ENCODE measurements around the gene UGT1A4.

UGT1A4 gene

GRCh38 chr2:233791151-233791882, 72.8 kb downstream of the UGT1A4 start:
- DNase-seq (ENCODE audit: low read depth in 2 of 2): no peak

- DNase-seq (ENCODE audit: low read depth in 2 of 2): no peak
Observed at GRCh38 chr2:233791883-233792329, 73.4 kb downstream of the UGT1A4 start.

GRCh38 chr2:233792720-233793119, 74.2 kb downstream of the UGT1A4 start:
- no peak for DNase-seq (ENCODE audit: low read depth in 2 of 2)

DNA sequence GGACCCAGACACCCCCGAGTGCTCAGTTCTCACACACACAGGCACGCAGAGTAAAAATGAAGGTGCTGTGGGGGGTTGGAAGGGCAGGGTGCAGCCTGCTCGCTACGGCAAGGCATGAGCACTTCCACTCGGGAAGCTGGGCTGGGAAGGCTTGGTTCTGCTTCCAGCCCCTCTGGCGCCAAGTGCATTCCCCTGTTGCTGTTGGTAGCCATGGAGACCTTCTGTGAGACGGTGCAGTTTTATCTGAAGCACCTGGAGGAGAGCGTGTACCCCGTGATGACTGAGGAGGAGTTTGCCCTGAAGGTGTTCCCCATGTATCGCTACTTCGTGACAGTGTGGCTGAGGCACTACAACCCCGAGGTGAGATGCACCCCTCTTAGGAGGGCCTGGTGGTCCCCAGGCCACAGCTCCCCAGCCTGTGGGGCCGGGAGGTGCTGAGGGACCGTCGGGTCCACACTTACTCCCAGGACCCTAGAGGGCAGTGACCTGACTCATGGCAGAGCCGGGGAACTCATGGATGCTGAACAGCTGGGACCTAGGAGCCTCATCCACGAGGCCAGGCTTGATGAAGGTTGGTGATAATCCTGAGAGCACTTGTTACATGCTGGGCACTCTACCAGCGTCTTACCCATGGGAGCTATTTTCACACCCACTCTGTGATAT, 75.1 kb downstream of the UGT1A4 start:
- no peak for DNase-seq (ENCODE audit: low read depth in 2 of 2)

DNA sequence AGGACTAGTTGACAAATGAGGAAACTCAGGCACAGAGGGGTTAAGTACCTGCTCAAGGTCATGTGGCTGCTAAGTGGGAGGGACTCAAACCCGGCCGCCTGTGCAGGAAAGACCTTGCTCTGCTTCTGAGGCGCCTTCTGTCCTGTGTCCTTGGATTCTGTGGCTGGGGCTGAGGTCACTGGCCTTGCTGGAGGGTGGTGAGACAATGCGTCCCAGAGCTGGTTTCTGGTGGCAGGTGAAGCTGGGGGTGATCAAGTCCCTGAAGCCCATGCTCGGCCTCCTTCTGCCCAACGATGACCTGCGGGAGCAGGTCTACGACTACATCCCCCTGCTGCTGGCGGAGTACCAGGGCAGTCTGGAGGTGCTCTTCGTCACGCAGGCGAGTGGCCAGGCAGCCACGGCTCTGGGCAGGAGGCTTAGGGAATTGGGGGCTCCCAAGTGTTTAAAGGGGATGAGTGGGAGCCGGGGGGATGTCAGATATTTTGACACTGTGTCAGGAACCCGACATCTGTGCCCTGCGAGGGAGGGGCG, 75.7 kb downstream of the UGT1A4 start:
- DNase-seq (ENCODE audit: low read depth in 2 of 2): no peak

GRCh38 chr2:233795735-233796171, 77.2 kb downstream of the UGT1A4 start:
- no peak for DNase-seq (ENCODE audit: low read depth in 2 of 2)

DNA sequence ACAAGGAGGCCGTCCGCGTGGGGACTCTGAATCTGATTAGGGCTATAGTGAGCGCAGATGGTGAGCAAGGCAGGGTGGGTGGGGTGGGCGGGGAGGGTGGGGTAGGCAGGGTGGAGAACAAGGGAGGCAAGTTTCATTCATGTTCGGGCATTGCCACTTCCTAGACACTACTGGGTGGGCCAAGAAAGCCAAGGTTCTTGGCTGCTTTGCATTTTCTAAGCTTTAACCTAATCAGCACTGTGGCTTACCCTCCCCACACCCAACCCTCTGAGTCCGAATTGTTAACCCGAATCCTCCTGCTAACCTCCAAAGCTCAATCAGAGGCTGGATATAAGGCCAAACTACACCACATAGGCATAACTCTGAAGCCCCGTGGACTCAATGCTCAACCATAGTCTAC, 77.7 kb downstream of the UGT1A4 start:
- no peak for DNase-seq (ENCODE audit: low read depth in 2 of 2)

DNA sequence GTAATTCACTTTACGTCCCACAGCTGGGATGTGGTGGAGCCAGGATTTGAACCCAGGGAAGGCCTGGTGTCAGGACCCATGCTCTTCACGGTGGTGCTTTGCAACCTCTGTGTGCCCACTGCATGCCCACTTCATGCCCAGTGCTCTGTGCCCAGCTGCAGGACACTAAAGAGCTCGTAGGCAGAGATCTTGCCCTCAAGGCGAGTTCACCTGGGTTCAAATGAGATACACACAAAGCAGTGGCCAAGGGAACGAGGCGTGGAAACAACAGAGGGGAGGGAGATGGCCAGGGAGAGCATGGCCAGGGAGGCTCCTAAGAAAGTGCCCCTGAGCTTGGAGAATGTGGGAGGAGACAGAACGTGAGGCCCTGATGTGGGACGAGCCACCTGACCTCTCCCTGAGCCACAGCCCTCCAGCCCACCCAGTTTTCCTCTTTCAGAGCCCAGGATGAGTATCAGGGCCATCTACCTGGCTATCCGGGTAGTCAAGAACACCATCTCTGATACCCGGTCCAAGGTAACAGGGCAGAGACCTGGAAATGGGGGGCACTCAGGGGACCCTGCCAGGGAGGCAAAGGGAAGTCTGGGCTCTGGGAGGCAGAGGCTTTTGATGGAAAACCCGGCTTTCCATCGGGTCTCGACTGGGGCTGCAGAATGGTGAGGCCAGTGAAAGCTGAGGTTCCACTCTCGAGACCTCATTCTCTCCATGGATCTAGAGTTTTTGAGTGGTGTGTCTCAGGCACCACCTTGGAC, 80.0 kb downstream of the UGT1A4 start:
- no peak for DNase-seq (ENCODE audit: low read depth in 2 of 2)

- no peak for DNase-seq (ENCODE audit: low read depth in 2 of 2)
Observed at GRCh38 chr2:233799087-233799665, 80.6 kb downstream of the UGT1A4 start.

DNA sequence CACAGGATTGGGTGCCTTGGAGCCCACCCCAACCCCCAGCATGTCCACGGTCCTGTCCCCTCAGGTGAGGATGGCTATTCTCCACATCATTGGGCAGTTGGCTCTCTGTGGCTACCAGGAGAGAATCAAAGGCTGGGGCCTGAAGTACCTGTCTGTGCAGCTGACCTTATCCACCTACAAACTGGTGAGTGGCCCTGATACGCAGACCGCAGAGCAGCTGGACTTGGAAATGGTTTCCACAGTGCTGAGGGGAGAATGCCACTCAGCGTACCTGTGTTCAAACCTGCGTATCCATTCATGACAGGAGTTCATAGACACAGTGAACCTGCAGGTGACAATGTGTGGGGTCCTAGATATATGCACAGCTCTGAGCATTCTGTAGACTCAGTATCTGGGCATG, 81.2 kb downstream of the UGT1A4 start:
- DNase-seq (ENCODE audit: low read depth in 2 of 2): no peak

DNA sequence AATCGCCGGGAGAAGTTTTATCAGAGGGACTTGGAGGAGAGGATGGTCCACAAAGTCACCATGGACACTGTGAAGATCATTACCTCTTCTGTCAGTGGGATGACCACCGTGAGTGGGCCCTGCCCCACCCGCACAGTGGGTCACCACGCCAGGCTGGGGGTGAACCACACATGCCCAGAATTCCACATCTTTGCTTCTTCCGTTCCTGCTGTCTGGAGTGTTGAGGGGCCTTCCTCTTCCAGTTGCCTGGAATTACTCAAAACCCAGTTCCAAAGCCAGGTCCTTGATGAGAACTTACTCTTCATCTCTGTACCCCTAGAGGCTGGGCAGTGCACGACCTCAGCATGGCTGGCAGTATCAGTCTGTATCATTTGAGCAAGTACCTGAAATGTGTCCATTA, 81.7 kb downstream of the UGT1A4 start:
- DNase-seq (ENCODE audit: low read depth in 2 of 2): no peak

- no peak for DNase-seq (ENCODE audit: low read depth in 2 of 2)
Observed at GRCh38 chr2:233801357-233802131, 83.0 kb downstream of the UGT1A4 start.

DNA sequence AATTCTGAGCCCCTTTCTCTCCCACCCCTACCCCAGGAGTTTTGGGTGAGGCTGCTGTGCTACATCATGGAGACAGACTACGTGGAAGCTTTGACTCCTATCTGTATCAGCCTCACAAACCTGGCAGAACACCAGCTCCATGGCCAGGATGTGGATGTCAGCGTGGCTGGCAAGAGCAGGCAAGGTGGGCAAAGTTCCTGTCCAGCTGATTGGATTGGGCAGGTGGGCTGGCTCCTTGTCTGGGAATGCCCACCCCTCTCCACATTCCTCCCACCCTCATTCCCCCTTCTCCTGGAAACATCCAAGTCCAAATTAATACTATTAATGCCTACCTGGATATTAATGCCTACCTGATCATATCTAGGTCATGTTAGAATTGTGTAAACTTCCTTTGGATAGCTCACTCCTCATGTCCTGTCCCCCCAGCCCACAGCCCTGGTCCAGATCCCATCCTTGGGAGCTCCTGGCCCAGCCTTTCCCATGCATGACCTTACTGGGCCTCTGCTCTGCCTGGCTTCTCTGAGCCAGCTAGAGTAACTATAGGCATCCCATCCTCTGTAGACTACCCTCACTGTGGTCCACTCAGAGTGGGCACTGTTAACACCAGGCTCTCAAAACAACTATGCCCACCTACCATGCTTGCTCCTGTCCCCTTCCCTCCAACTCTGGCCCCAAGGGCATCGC, 83.7 kb downstream of the UGT1A4 start:
- DNase-seq (ENCODE audit: low read depth in 2 of 2): no peak

- no peak for DNase-seq (ENCODE audit: low read depth in 2 of 2)
Observed at GRCh38 chr2:233803292-233803911, 84.9 kb downstream of the UGT1A4 start.

GRCh38 chr2:233803994-233804393, 85.5 kb downstream of the UGT1A4 start:
- no peak for DNase-seq (ENCODE audit: low read depth in 2 of 2)

DNA sequence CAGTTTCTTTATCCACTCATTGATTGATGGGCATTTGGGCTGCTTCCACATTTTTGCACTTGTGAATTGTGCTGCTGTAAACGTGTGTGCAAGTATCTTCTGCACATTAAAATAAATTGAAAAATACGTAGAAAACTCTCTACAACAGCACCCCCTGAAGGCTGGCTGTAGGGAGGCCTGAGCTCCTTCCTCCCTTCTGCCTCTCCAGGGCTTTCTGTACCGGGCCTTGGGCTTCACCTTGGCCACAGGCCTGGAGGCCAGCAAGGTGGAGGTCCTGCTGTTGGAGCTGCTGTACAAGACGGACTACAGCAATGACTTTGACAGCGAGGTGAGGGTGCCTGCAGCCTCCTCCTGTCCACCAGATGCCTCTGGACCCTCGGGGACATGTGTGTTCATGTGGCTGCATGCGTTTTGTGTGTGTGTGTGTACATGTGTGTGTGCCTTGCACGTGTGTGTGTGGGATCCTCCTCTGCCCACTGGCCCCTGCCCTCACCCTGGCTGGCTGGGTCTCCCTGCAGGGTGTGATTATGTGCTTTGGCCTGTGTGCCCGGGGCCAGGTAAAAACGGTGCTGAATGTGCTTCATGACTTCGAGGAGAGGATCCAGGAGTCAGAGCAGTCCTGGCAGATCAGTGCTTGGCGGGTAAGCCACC, 88.8 kb downstream of the UGT1A4 start:
- DNase-seq (ENCODE audit: low read depth in 2 of 2): no peak

GRCh38 chr2:233807966-233808935, 89.7 kb downstream of the UGT1A4 start:
- no peak for DNase-seq (ENCODE audit: low read depth in 2 of 2)

DNA sequence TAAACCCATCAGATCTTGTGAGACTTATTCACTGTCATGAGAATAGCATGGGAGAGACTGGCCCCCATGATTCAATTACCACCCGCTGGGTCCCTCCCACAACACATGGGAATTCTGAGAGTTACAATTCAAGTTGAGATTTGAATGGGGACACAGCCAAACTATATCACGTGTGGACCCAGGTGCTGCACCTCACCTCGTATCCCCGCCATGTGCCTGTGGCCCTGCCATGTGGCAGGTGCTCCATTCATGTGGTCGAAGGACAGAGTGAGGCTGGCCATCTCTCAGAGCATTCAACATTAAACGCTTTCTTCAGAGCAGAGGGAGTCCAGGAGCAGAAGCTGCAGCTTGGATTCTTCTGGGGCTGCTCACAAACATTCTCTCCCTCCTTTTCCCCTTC, 91.8 kb downstream of the UGT1A4 start:
- no peak for DNase-seq (ENCODE audit: low read depth in 2 of 2)

DNA sequence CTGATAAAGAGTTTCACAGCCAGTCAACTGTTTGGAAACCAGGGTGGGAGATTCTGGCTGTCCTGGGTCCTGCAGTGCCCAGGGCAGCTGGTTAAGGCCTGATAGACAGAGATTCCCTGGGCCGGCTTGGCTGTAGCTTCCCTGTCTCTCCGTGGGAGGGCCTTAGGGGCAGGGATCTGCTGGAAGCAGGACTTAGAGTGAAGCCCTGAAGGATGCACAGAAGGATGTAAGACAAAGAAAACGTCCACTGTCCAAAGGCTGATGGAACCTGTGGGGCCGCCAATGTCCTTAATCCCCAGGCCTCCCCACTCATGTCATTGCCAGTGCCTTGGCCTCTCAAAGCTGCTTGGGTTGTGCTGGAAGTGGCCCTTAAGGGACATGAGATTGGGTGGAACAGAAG, 92.6 kb downstream of the UGT1A4 start:
- no peak for DNase-seq (ENCODE audit: low read depth in 2 of 2)
